Left hindlimb (tissue), 1 donor: Measurements from ENCODE around the gene RAB7B.
"Not testable (repeated sequence)": the region's sequence is repeated elsewhere in the genome, so short reads cannot be mapped to it uniquely, and the experiment has no call there.

ENCODE experiments used
- DNase-seq: peaks from one replicate; pipeline ENCODE4 v3.0.0-alpha.2; 2018

The RAB7B gene

GRCh38 chr1:206002871-206003801, at the start of gene RAB7B:
Gene RAB7B, minus strand, starts transcription at chr1:206003395. Its CDS starts 9,260 bp downstream, at chr1:205994135.
- DNase-seq: peak; percentile 85

GRCh38 chr1:206052231-206052865, 49.2 kb upstream of the RAB7B start:
- not testable (repeated sequence) for DNase-seq

GRCh38 chr1:206050655-206051235, 47.5 kb upstream of the RAB7B start:
- no peak for DNase-seq

GRCh38 chr1:206049919-206050600, 46.9 kb upstream of the RAB7B start:
- DNase-seq: no peak

GRCh38 chr1:206049293-206049692, 46.1 kb upstream of the RAB7B start:
- no peak for DNase-seq

- DNase-seq: no peak
These were observed 45.4 kb upstream of the RAB7B start for GRCh38 chr1:206048582-206048981.

GRCh38 chr1:206047271-206047670, 44.1 kb upstream of the RAB7B start:
- DNase-seq: no peak

- DNase-seq: no peak
These were observed 38.4 kb upstream of the RAB7B start for GRCh38 chr1:206041640-206042039.

GRCh38 chr1:206040328-206040727, 37.1 kb upstream of the RAB7B start:
- no peak for DNase-seq

- DNase-seq: no peak
These were observed 36.1 kb upstream of the RAB7B start for GRCh38 chr1:206039046-206039973.

- DNase-seq: no peak
These were observed 34.4 kb upstream of the RAB7B start for GRCh38 chr1:206037581-206037980.

- DNase-seq: no peak
These were observed 33.7 kb upstream of the RAB7B start for GRCh38 chr1:206036663-206037455.

GRCh38 chr1:206035027-206035426, 31.8 kb upstream of the RAB7B start:
- no peak for DNase-seq

- DNase-seq: no peak
These were observed 29.4 kb upstream of the RAB7B start for GRCh38 chr1:206032380-206033140.

GRCh38 chr1:206030714-206031113, 27.5 kb upstream of the RAB7B start:
- DNase-seq: peak; percentile 73

- no peak for DNase-seq
These were observed 27.0 kb upstream of the RAB7B start for GRCh38 chr1:206030191-206030590.

- DNase-seq: no peak
These were observed 26.3 kb upstream of the RAB7B start for GRCh38 chr1:206029484-206029883.

GRCh38 chr1:206025283-206025820, 22.2 kb upstream of the RAB7B start:
- no peak for DNase-seq

GRCh38 chr1:206023695-206024094, 20.5 kb upstream of the RAB7B start, which contains the start of gene CTSE:
Gene CTSE, minus strand, starts transcription at chr1:206023895. Its CDS starts 104 bp downstream, at chr1:206023791.
- no peak for DNase-seq

- no peak for DNase-seq
These were observed 19.6 kb upstream of the RAB7B start for GRCh38 chr1:206022766-206023165.
